Ureter (tissue), 1 donor: ENCODE results near the gene ELN. TPM values are rescaled to one million over a fixed set of nuclear protein-coding genes. Genes with fewer than 3 reads are reported as not detected.
"Not testable (repeated sequence)": the region's sequence is repeated elsewhere in the genome, so short reads cannot be mapped to it uniquely, and the experiment has no call there.

Source experiments
- DNase-seq: peaks from one replicate; pipeline ENCODE4 v3.0.0-alpha.2; 2020; ENCODE audit warnings: low spot score
- total RNA-seq: library from RNA; stranded (reverse); gene quantifications from one replicate; pipeline ENCODE4 v1.2.4, GENCODE V29; 2023
- donor health status: DM: yes; HTN: yes; CAD: no.

The ELN gene
- total RNA-seq, 1 donor from 2014 or later = 31.9 TPM

GRCh38 chr7:74000489-74001149 lies 27.4 kb upstream of the ELN start:
- DNase-seq = no peak

GRCh38 chr7:74001150-74001494 lies 26.9 kb upstream of the ELN start:
- no peak for DNase-seq

- peak; percentile 74 for DNase-seq
Observed at GRCh38 chr7:74002474-74003017, 25.4 kb upstream of the ELN start.

GRCh38 chr7:74003621-74004020 lies 24.4 kb upstream of the ELN start:
- DNase-seq = no peak

GRCh38 chr7:74006032-74006431 lies 21.9 kb upstream of the ELN start:
- DNase-seq = no peak

- DNase-seq = no peak
Observed at GRCh38 chr7:74006451-74007241, 21.3 kb upstream of the ELN start.

- no peak for DNase-seq
Observed at GRCh38 chr7:74007242-74007567, 20.8 kb upstream of the ELN start.

- DNase-seq = no peak
Observed at GRCh38 chr7:74008687-74009086, 19.3 kb upstream of the ELN start.

GRCh38 chr7:74009719-74010118 lies 18.3 kb upstream of the ELN start:
- DNase-seq = no peak

- DNase-seq = no peak
Observed at GRCh38 chr7:74010407-74010806, 17.6 kb upstream of the ELN start.

- DNase-seq = not testable (repeated sequence)
Observed at GRCh38 chr7:74011421-74011820, 16.6 kb upstream of the ELN start.

GRCh38 chr7:74012842-74013249 lies 15.1 kb upstream of the ELN start:
- DNase-seq = no peak

- no peak for DNase-seq
Observed at GRCh38 chr7:74013539-74014272, 14.3 kb upstream of the ELN start.

- DNase-seq = no peak
Observed at GRCh38 chr7:74014931-74015330, 13.0 kb upstream of the ELN start.

GRCh38 chr7:74015670-74016069 lies 12.3 kb upstream of the ELN start:
- DNase-seq = no peak

GRCh38 chr7:74017125-74017524 lies 10.8 kb upstream of the ELN start:
- DNase-seq = no peak

- no peak for DNase-seq
Observed at GRCh38 chr7:74018246-74018895, 9.6 kb upstream of the ELN start.

GRCh38 chr7:74019149-74019548 lies 8.8 kb upstream of the ELN start:
- no peak for DNase-seq

GRCh38 chr7:74020390-74020789 lies 7.6 kb upstream of the ELN start:
- DNase-seq = no peak

- DNase-seq = no peak
Observed at GRCh38 chr7:74021546-74022320, 6.2 kb upstream of the ELN start.

- DNase-seq = no peak
Observed at GRCh38 chr7:74022507-74022906, 5.5 kb upstream of the ELN start.
